SK-N-SH (cell line): ENCODE results near the gene XKR3.

Experiments used
- CTCF ChIP-seq: fragments of 200-600 bp; sonication (generic); IDR thresholded peaks from 2 replicates; pipeline ENCODE4 v1.6.1; 2017; ENCODE audit warnings: antibody characterized with exemption, mild to moderate bottlenecking, moderate library complexity
- EZH2phosphoT487 ChIP-seq: fragments of 200-600 bp; sonication (generic); IDR thresholded peaks from 2 replicates; pipeline ENCODE4 v1.6.1; 2017; ENCODE audit warnings: low read depth, mixed run types, mild to moderate bottlenecking, antibody characterized with exemption, moderate library complexity, borderline replicate concordance
- FOXM1 ChIP-seq: IDR thresholded peaks from 2 replicates; pipeline ENCODE4 v1.4.0; 2012; ENCODE audit warnings: low read depth, mild to moderate bottlenecking
- MAX ChIP-seq: IDR thresholded peaks from 2 replicates; pipeline ENCODE4 v1.4.0; 2012; ENCODE audit warnings: low read depth
- POLR2AphosphoS5 ChIP-seq: IDR thresholded peaks from 2 replicates; pipeline ENCODE4 v1.6.1; 2012; ENCODE audit warnings: low read depth, low read length
- RCOR1 ChIP-seq: fragments of 150-350 bp; IDR thresholded peaks from 2 replicates; pipeline ENCODE4 v1.6.1; 2017; ENCODE audit warnings: antibody characterized with exemption, low read length
- REST ChIP-seq: IDR thresholded peaks from 2 replicates; pipeline ENCODE4 v1.6.1; 2012; ENCODE audit warnings: mild to moderate bottlenecking, low read depth, low read length, moderate library complexity
- SIN3A ChIP-seq: IDR thresholded peaks from 2 replicates; pipeline ENCODE4 v1.6.1; 2012; ENCODE audit warnings: low read depth, mild to moderate bottlenecking, low read length, moderate library complexity, borderline replicate concordance
- SMC3 ChIP-seq: IDR thresholded peaks from 2 replicates; pipeline ENCODE4 v1.6.1; 2012; ENCODE audit warnings: low read depth, low read length, improper control_type of control experiment
- TAF1 ChIP-seq: IDR thresholded peaks from 2 replicates; pipeline ENCODE4 v1.6.1; 2012; ENCODE audit warnings: low read depth, mild to moderate bottlenecking, low read length, moderate library complexity, borderline replicate concordance
- USF1 ChIP-seq: IDR thresholded peaks from 2 replicates; pipeline ENCODE4 v1.4.0; 2012; ENCODE audit warnings: low read depth, borderline replicate concordance
- USF2 ChIP-seq: fragments of 150-350 bp; IDR thresholded peaks from 2 replicates; pipeline ENCODE4 v1.6.1; 2017; ENCODE audit warnings: antibody characterized with exemption, low read length, low read depth, borderline replicate concordance

GRCh38 chr22:16810188-16810802 lies 14.9 kb downstream of the XKR3 start:
- no peak for TF ChIP-seq SMC3
- no peak for TF ChIP-seq REST
- TF ChIP-seq USF2: no peak
- no peak for TF ChIP-seq SIN3A
- TF ChIP-seq CTCF: no peak
- no peak for TF ChIP-seq TAF1
- no peak for TF ChIP-seq FOXM1
- TF ChIP-seq POLR2AphosphoS5: no peak
- TF ChIP-seq EZH2phosphoT487: no peak
- no peak for TF ChIP-seq MAX
- no peak for TF ChIP-seq RCOR1
- TF ChIP-seq USF1: no peak
